Fibroblast of pulmonary artery (primary cell): ENCODE measurements around the gene NEURL1.
A peak's percentile ranks its signal among the peaks of the same experiment; 100 is the strongest.
"Not testable (repeated sequence)": the region's sequence is repeated elsewhere in the genome, so short reads cannot be mapped to it uniquely, and the experiment has no call there.

Source experiments
- DNase-seq: peaks from one replicate; pipeline ENCODE4 v3.0.0-alpha.2; 2010; ENCODE audit warnings: low read depth
- H3K4me3 ChIP-seq: replicated peaks from 2 replicates; pipeline ENCODE4 v1.5.1; 2011; ENCODE audit warnings: low read depth, mild to moderate bottlenecking, control low read depth, low read length, moderate library complexity
- CTCF ChIP-seq: IDR thresholded peaks from 2 replicates; pipeline ENCODE4 v1.5.1; 2011; ENCODE audit warnings: mild to moderate bottlenecking, control low read depth, low read length, inconsistent platforms; ENCODE audit errors: missing control alignments

Gene NEURL1

GRCh38 chr10:103501186-103501585 lies 7.7 kb downstream of the NEURL1 start:
- no peak for DNase-seq
- no peak overlapping the region for H3K4me3 ChIP-seq
- TF ChIP-seq CTCF = no peak

GRCh38 chr10:103502849-103503660 lies 9.6 kb downstream of the NEURL1 start:
- H3K4me3 ChIP-seq = no peak overlapping the region
- TF ChIP-seq CTCF = no peak
- DNase-seq = no peak

GRCh38 chr10:103503777-103504176 lies 10.3 kb downstream of the NEURL1 start:
- not testable (repeated sequence) for H3K4me3 ChIP-seq, DNase-seq

GRCh38 chr10:103504181-103504783 lies 10.8 kb downstream of the NEURL1 start:
- no peak for TF ChIP-seq CTCF
- peak; percentile 96 for DNase-seq
- H3K4me3 ChIP-seq = no peak overlapping the region

GRCh38 chr10:103506061-103506460 lies 12.6 kb downstream of the NEURL1 start:
- no peak for TF ChIP-seq CTCF
- H3K4me3 ChIP-seq = no peak overlapping the region
- no peak for DNase-seq

GRCh38 chr10:103507235-103508191 lies 14.0 kb downstream of the NEURL1 start:
- H3K4me3 ChIP-seq = no peak overlapping the region
- no peak for TF ChIP-seq CTCF
- no peak for DNase-seq
